Panc1 (cell line): Measurements from ENCODE around the gene KDM7A. TPM values are rescaled to one million over a fixed set of nuclear protein-coding genes. Genes with fewer than 3 reads are reported as not detected.

Source experiments
- ATAC-seq: fragments of 200-7000 bp; cut with Tn5 transposase; 2 replicates; pipeline ENCODE4 v1.9.1; 2020; ENCODE audit warnings: mild to moderate bottlenecking, moderate library complexity
- BruUV-seq: library from RNA; stranded (reverse); fragments of 400-500 nt; replicated peaks from 2 replicates; lab custom pipeline; 2021; lab: Mats Ljungman, UMichigan
- CTCF ChIA-PET: fragments of 300-600 bp; sonication (Branson Sonifier 250); formaldehyde crosslinking; loops from one replicate; lab custom pipeline; 2022; ENCODE audit warnings: antibody characterized with exemption; lab: Charles Lee
- POLR2A ChIA-PET: fragments of 300-600 bp; sonication (Branson Sonifier 250); formaldehyde crosslinking; loops from one replicate; lab custom pipeline; 2022; ENCODE audit warnings: antibody characterized with exemption; lab: Charles Lee
- DNase-seq: peaks from one replicate; pipeline ENCODE4 v3.0.0-alpha.2; 2010; ENCODE audit warnings: low read depth, low spot score
- H3K27ac ChIP-seq: 2 replicates; pipeline ENCODE4 v1.5.1; 2011; ENCODE audit warnings: mild to moderate bottlenecking, low read length, inconsistent platforms
- H3K27me3 ChIP-seq: fragments of 200-500 bp; sonication (Bioruptor generic); 2 replicates; pipeline ENCODE4 v1.6.0; 2014; ENCODE audit warnings: low read length, inconsistent platforms; ENCODE audit not compliant: control insufficient read depth, insufficient read depth
- H3K36me3 ChIP-seq: fragments of 200-500 bp; sonication (Bioruptor generic); 2 replicates; pipeline ENCODE4 v1.5.1; 2014; ENCODE audit warnings: inconsistent platforms, mild to moderate bottlenecking, low read length, moderate library complexity; ENCODE audit not compliant: control insufficient read depth, insufficient read depth
- H3K4me1 ChIP-seq: 2 replicates; pipeline ENCODE4 v1.5.1; 2011; ENCODE audit warnings: inconsistent platforms, mild to moderate bottlenecking, low read length, moderate library complexity; ENCODE audit not compliant: control insufficient read depth, insufficient read depth
- H3K4me3 ChIP-seq, 2 experiments: 2 replicates each; pipeline ENCODE4 v1.5.1; 2011 to 2012; ENCODE audit warnings: low read depth in 2 of 2, low read length in 2 of 2, mild to moderate bottlenecking in 2 of 2, inconsistent platforms in 1 of 2, moderate library complexity in 1 of 2
- H3K9me3 ChIP-seq: fragments of 200-500 bp; sonication (Bioruptor generic); 2 replicates; pipeline ENCODE4 v1.5.1; 2014; ENCODE audit warnings: low read depth, mild to moderate bottlenecking, inconsistent platforms, low read length, moderate library complexity; ENCODE audit not compliant: control insufficient read depth, insufficient read depth
- CTCF ChIP-seq: fragments of 450-650 bp; IDR thresholded peaks from 2 replicates; pipeline ENCODE4 v1.5.1; 2017; ENCODE audit warnings: mild to moderate bottlenecking
- POLR2AphosphoS5 ChIP-seq: IDR thresholded peaks from 2 replicates; pipeline ENCODE4 v1.6.1; 2012; ENCODE audit warnings: mild to moderate bottlenecking, low read depth, low read length, moderate library complexity
- REST ChIP-seq, 2 experiments: IDR thresholded peaks; 2 replicates each; pipeline ENCODE4 v1.6.1; 2011 to 2012; ENCODE audit warnings: low read depth in 2 of 2, control low read depth in 1 of 2, low read length in 1 of 2, mild to moderate bottlenecking in 1 of 2, moderate library complexity in 1 of 2; ENCODE audit not compliant: insufficient read depth in 1 of 2
- SIN3A ChIP-seq: IDR thresholded peaks from 2 replicates; pipeline ENCODE4 v1.6.1; 2012; ENCODE audit warnings: low read depth, mild to moderate bottlenecking, low read length, moderate library complexity, borderline replicate concordance; ENCODE audit not compliant: insufficient read depth
- TCF7L2 ChIP-seq: IDR thresholded peaks from 2 replicates; pipeline ENCODE4 v1.6.1; 2011; ENCODE audit warnings: mild to moderate bottlenecking, low read depth, low read length, inconsistent platforms
- in situ Hi-C: cut with HindIII; loops from 2 replicates; pipeline ENCODE4 v1.10.0; 2016; ENCODE audit warnings: low sequenced_read_pairs, low pct_unique_long_range_greater_than_20kb
- intact Hi-C: fragments of 100-400 bp; cut with micrococcal nuclease; formaldehyde crosslinking; loops from one replicate; pipeline ENCODE4 v1.10.0; 2022; ENCODE audit not compliant: unreplicated experiment
- total RNA-seq: library from RNA; stranded (reverse); gene quantifications from one replicate; pipeline ENCODE4 v1.2.1, GENCODE V29; 2021; ENCODE audit not compliant: unreplicated experiment

KDM7A gene
- total RNA-seq, 1 experiment from 2014 or later, result 3.6 TPM

- Histone ChIP-seq H3K36me3 (no peaks in the 10 kb centered on the region), H3K4me3 (no peak overlapping the region), H3K27me3 (no peaks in the 10 kb centered on the region; the same call in 1 of the 2 replicates), H3K4me1 (no peaks in the 10 kb centered on the region), H3K27ac (no peak overlapping the region), H3K9me3 (no peaks in the 10 kb centered on the region)
- BruUV-seq, result no TSS peak
- in situ Hi-C loops (no loop called here), intact Hi-C loops (no loop called here)
- TF ChIP-seq SIN3A, result no peak
- TF ChIP-seq REST (IDR thresholded peaks at IDR 0.05; ENCODE audit: insufficient read depth in 1 of 2, low read depth in 2 of 2, low read length in 1 of 2), result no peak
- TF ChIP-seq CTCF, result no peak
- TF ChIP-seq POLR2AphosphoS5, result no peak
- no peak for TF ChIP-seq TCF7L2
- ChIA-PET CTCF (no interaction called here), POLR2A (no interaction called here)
- ATAC-seq (no peak), DNase-seq (no peak)
These were observed 31.1 kb downstream of the KDM7A start for GRCh38 chr7:140145709-140146108.

GRCh38 chr7:140144821-140145220 lies 32.0 kb downstream of the KDM7A start:
- no peak for ATAC-seq
- CTCF ChIA-PET, result no interaction called here
- in situ Hi-C loops, result no loop called here

More at GRCh38 chr7:140144821-140145220, 32.0 kb downstream of the KDM7A start:
- H3K4me1 ChIP-seq, result no peaks in the 10 kb centered on the region
- BruUV-seq, result no TSS peak
- no peaks in the 10 kb centered on the region for H3K36me3 ChIP-seq
- H3K4me3 ChIP-seq, result no peak overlapping the region
- TF ChIP-seq REST (IDR thresholded peaks at IDR 0.05; ENCODE audit: insufficient read depth in 1 of 2, low read depth in 2 of 2, low read length in 1 of 2) (no peak), TCF7L2 (no peak), POLR2AphosphoS5 (no peak), SIN3A (no peak), CTCF (no peak)
- no peaks in the 10 kb centered on the region for H3K9me3 ChIP-seq
- POLR2A ChIA-PET, result no interaction called here
- no peaks in the 10 kb centered on the region; the same call in 1 of the 2 replicates for H3K27me3 ChIP-seq
- no peak overlapping the region for H3K27ac ChIP-seq
- intact Hi-C loops, result no loop called here
- no peak for DNase-seq
